ENCODE results near the gene TRIM17.

GRCh38 chr1:228402641-228403025 is 14.0 kb downstream of the TRIM17 start:
- TF ChIP-seq YY1 (IDR thresholded peaks at IDR 0.05; ENCODE audit: insufficient read depth, insufficient read length) (no peak), ZNF274 (IDR thresholded peaks at IDR 0.05; ENCODE audit: low read depth, low read length) (no peak), SUZ12 (IDR thresholded peaks at IDR 0.05; ENCODE audit: extremely low read depth, insufficient read depth, insufficient read length) (no peak)
